ENCODE results near the gene SCAMP4. TPM values are rescaled to one million over a fixed set of nuclear protein-coding genes. Genes with fewer than 3 reads are reported as not detected.

SCAMP4 gene
- total RNA-seq, 1 experiment from 2014 or later, result 69.8 TPM

DNA sequence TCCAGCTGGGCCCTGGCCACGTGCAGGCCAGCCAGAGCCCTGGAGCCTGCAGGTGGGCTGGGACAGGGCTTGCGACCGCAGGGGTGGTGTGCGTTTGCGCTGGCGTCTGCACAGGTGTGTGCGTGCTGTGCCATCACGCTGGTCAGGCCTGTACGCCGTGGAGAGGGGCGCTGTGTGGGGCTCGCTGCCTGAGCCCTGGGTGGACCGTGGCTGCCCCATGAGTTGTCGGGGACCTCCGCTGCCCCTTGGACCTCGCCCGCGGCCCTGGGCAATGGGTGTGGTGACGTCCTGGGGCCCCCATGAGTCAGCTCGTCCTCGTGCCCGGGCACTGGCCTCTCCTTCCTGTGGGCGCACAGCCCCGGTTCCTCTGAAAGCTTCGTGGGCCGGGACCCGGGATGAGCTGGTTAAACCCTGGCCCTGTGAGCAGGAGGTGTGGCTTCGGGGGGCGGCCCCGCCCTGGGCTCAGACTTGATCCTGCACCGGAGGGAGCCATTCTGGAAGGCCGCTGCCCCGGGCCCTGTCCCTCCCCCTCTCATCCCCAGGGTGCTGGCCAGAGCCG, 42.5 kb downstream of the SCAMP4 start:
- H3K4me3 ChIP-seq, result no peak overlapping the region
- POLR2A ChIA-PET (ENCODE audit: unreplicated experiment), result no interaction called here
- peak in 1 of 2 experiments; percentile 27 for DNase-seq
- no peaks in the 10 kb centered on the region for H3K27me3 ChIP-seq (ENCODE audit: insufficient read depth, low read depth)
- H3K9me2 ChIP-seq (ENCODE audit: insufficient read depth), result no peaks in the 10 kb centered on the region
- CTCF ChIA-PET, result no interaction called here
- no peaks in the 10 kb centered on the region for H3F3A ChIP-seq (ENCODE audit: insufficient read depth, low read depth)
- peaks cover 32% of the 10 kb centered on the region for H4K20me1 ChIP-seq (ENCODE audit: insufficient read depth)
- BruUV-seq (replicated peaks), result no TSS peak
- H3K4me2 ChIP-seq, result no peak overlapping the region
- no peak for TF ChIP-seq EZH2 (IDR thresholded peaks at IDR 0.05; ENCODE audit: low read depth)
- TF ChIP-seq, protein P1, sequence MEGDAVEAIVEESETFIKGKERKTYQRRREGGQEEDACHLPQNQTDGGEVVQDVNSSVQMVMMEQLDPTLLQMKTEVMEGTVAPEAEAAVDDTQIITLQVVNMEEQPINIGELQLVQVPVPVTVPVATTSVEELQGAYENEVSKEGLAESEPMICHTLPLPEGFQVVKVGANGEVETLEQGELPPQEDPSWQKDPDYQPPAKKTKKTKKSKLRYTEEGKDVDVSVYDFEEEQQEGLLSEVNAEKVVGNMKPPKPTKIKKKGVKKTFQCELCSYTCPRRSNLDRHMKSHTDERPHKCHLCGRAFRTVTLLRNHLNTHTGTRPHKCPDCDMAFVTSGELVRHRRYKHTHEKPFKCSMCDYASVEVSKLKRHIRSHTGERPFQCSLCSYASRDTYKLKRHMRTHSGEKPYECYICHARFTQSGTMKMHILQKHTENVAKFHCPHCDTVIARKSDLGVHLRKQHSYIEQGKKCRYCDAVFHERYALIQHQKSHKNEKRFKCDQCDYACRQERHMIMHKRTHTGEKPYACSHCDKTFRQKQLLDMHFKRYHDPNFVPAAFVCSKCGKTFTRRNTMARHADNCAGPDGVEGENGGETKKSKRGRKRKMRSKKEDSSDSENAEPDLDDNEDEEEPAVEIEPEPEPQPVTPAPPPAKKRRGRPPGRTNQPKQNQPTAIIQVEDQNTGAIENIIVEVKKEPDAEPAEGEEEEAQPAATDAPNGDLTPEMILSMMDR (conservative IDR thresholded peaks at IDR 0.05), result no peak
- intact Hi-C loops (cut with micrococcal nuclease; ENCODE audit: unreplicated experiment), result no loop called here
- H3K27ac ChIP-seq, result no peak overlapping the region
- no peak overlapping the region for H2AFZ ChIP-seq
- no peaks in the 10 kb centered on the region for H3K9me3 ChIP-seq (ENCODE audit: insufficient read depth, low read depth)
- H3K4me1 ChIP-seq (replicated peaks; ENCODE audit: insufficient read depth), result no peaks in the 10 kb centered on the region
- H3K79me2 ChIP-seq (ENCODE audit: low read depth), result peaks cover 63% of the 10 kb centered on the region
- H3K36me3 ChIP-seq (ENCODE audit: low read depth), result no peaks in the 10 kb centered on the region

DNA sequence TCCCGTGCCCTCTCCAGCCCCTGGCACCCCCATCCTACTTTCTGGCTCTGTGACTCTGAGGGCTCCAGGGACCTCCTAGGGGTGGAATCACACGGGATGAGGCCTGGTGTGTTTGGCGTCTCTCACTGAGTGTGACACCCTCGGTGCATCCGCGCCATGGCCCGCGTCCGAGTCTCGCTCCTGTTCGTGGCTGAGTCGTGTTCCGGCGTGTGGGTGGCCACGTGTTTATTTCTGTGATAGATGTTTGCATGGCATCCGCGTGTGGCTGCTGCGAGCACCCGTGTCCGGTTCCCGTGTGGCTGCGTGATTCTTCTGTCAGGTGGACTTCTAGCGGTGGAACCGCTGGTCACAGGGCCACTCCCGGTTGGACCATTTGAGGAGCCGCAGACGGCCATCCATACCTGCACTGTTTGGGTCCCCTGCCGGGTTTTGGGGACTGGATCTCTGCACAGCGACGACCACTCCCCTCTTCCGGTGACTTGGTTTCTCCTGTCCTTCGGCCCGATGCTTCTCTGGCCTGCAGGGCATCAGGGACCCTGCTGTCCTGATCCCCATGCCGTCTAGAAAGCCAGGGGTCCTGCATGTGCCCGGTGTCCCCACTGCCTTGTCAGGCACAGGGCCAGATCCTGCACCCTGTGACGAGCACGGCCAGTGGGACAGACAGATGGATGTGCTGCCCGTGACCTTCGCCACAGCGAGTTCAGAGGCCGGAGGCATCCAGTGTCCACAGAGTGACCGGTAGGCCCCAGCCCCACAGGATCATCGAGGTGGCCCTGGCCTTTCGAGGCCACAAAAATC, 44.3 kb downstream of the SCAMP4 start:
- TF ChIP-seq, protein P1 (conservative IDR thresholded peaks at IDR 0.05), result no peak
- TF ChIP-seq EZH2 (IDR thresholded peaks at IDR 0.05; ENCODE audit: low read depth), result no peak
- intact Hi-C loops (cut with micrococcal nuclease; ENCODE audit: unreplicated experiment), result no loop called here
- ChIA-PET CTCF (no interaction called here), POLR2A (ENCODE audit: unreplicated experiment) (no interaction called here)
- no TSS peak for BruUV-seq (replicated peaks)
- no peak overlapping the region for H3K27ac ChIP-seq
- no peaks in the 10 kb centered on the region for H3K27me3 ChIP-seq (ENCODE audit: insufficient read depth, low read depth)
- peaks cover 20% of the 10 kb centered on the region for H4K20me1 ChIP-seq (ENCODE audit: insufficient read depth)
- H3K4me2 ChIP-seq, result no peak overlapping the region
- H3K9me2 ChIP-seq (ENCODE audit: insufficient read depth), result no peaks in the 10 kb centered on the region
- H3K9me3 ChIP-seq (ENCODE audit: insufficient read depth, low read depth), result no peaks in the 10 kb centered on the region
- DNase-seq, result no peak
- H3K4me3 ChIP-seq, result no peak overlapping the region
- H3K36me3 ChIP-seq (ENCODE audit: low read depth), result no peaks in the 10 kb centered on the region
- H3F3A ChIP-seq (ENCODE audit: insufficient read depth, low read depth), result no peaks in the 10 kb centered on the region
- H2AFZ ChIP-seq, result no peak overlapping the region
- H3K79me2 ChIP-seq (ENCODE audit: low read depth), result peaks cover 45% of the 10 kb centered on the region
- no peaks in the 10 kb centered on the region for H3K4me1 ChIP-seq (replicated peaks; ENCODE audit: insufficient read depth)

GRCh38 chr19:1950640-1951039, 45.4 kb downstream of the SCAMP4 start:
- BruUV-seq (replicated peaks), result no TSS peak
- Histone ChIP-seq H3K9me2 (ENCODE audit: insufficient read depth) (no peaks in the 10 kb centered on the region), H3K4me2 (no peak overlapping the region), H3K9me3 (ENCODE audit: insufficient read depth, low read depth) (no peaks in the 10 kb centered on the region), H3K79me2 (ENCODE audit: low read depth) (peaks cover 35% of the 10 kb centered on the region), H3K27ac (no peak overlapping the region), H3K27me3 (ENCODE audit: insufficient read depth, low read depth) (no peaks in the 10 kb centered on the region), H3K4me3 (no peak overlapping the region), H3K36me3 (ENCODE audit: low read depth) (no peaks in the 10 kb centered on the region), H2AFZ (no peak overlapping the region), H4K20me1 (ENCODE audit: insufficient read depth) (peaks cover 21% of the 10 kb centered on the region), H3F3A (ENCODE audit: insufficient read depth, low read depth) (no peaks in the 10 kb centered on the region), H3K4me1 (replicated peaks; ENCODE audit: insufficient read depth) (no peaks in the 10 kb centered on the region)
- ChIA-PET POLR2A (ENCODE audit: unreplicated experiment) (no interaction called here), CTCF (no interaction called here)
- intact Hi-C loops (cut with micrococcal nuclease; ENCODE audit: unreplicated experiment), result no loop called here
- no peak for DNase-seq
- TF ChIP-seq EZH2 (IDR thresholded peaks at IDR 0.05; ENCODE audit: low read depth), result no peak
- TF ChIP-seq, protein P1 (conservative IDR thresholded peaks at IDR 0.05), result no peak
